Measurements from ENCODE around the gene RIPOR2.
"Not testable (repeated sequence)": the region's sequence is repeated elsewhere in the genome, so short reads cannot be mapped to it uniquely, and the experiment has no call there.

Gene RIPOR2

GRCh38 chr6:24924580-24925356 lies 11.0 kb downstream of the RIPOR2 start:
- no peak for DNase-seq

GRCh38 chr6:24923885-24924401 lies 11.8 kb downstream of the RIPOR2 start:
- DNase-seq: no peak

DNA sequence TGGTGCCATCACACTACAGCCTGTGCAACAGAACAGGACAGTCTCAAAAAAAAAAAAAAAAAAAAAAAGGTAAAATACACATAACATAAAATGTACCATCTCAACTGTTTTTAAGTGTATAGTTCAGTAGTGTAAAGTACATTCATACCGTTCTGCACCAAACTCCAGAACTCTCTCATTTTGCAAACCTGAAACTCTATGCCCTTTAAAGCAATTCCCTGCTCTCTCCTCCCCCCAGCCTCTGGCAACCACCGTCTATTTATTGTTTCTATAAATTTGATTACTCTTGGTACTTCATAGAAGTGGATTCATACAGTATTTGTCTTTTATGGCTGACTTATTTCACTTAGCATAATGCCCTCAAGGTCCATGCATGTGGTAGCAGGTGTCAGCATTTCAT lies 12.9 kb downstream of the RIPOR2 start:
- no peak for DNase-seq

- no peak for DNase-seq
Observed at GRCh38 chr6:24922170-24922569, 13.6 kb downstream of the RIPOR2 start.

DNA sequence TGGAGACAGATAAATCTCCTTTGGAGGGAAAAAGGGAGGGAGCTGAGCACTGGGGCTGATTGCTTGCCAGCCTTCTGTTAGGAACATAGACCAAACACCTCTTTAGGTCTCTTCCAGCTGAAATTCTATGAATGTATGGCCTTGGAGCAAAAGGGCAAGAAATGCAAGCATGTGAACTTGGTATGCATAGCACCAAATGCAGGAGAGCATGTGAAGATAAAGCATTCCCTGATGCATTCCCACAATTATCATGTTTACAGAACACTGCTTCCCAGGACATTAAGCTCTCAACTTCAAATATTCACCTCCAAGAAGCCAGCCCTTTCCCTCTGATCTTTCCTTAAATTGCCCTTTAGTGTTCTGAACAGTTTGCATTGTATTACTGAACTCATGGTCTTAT lies 15.6 kb downstream of the RIPOR2 start:
- DNase-seq: no peak

GRCh38 chr6:24919056-24919892 lies 16.5 kb downstream of the RIPOR2 start:
- DNase-seq: peak; percentile 73

GRCh38 chr6:24918641-24919055 lies 17.1 kb downstream of the RIPOR2 start:
- no peak for DNase-seq

GRCh38 chr6:24916496-24916895 lies 19.3 kb downstream of the RIPOR2 start:
- no peak for DNase-seq

GRCh38 chr6:24915641-24916040 lies 20.1 kb downstream of the RIPOR2 start:
- no peak for DNase-seq

DNA sequence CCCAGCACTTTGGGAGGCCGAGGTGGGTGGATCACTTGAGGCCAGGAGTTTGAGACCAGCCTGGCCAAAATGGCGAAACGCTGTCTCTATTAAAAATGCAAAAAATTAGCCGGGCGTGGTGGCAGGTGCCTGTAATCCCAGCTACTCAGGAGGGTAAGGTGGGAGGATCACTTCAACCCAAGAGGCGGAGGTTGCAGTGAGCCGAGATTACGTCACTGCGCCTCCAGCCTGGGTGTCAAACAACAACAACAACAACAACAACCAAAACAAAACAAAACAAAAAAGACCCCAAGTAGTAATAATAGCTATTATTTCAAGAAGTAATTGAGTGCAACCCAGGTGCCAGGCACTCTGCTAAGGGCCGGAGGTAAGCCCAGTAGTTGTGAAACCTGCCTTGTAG lies 21.7 kb downstream of the RIPOR2 start:
- not testable (repeated sequence) for DNase-seq

DNA sequence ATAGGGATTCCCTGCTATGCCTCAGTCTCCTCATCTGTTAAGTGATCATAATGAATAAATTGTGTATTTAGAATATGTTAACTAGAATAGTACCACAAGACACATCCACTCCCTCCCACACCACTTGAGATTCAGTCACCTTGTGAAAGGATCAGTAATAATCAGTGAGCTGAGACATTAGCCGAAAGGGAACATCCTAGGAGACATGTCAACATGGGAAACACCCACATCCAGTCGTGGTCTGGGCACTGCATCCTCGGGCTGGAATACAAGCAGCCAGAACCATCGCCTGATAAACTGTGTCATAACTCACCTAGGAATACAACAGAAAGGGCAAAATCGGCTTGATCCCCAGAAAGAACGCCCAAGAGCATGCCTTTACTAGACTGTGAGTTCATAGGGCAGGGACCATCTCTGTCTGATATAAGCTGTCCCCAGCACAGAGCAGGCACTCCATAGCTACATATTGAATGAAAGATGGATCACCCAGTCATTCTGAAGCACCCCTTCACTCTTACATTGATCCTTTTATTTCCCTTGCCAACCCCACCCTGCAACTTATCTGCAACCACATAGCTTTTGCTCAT lies 23.9 kb downstream of the RIPOR2 start:
- no peak for DNase-seq

DNA sequence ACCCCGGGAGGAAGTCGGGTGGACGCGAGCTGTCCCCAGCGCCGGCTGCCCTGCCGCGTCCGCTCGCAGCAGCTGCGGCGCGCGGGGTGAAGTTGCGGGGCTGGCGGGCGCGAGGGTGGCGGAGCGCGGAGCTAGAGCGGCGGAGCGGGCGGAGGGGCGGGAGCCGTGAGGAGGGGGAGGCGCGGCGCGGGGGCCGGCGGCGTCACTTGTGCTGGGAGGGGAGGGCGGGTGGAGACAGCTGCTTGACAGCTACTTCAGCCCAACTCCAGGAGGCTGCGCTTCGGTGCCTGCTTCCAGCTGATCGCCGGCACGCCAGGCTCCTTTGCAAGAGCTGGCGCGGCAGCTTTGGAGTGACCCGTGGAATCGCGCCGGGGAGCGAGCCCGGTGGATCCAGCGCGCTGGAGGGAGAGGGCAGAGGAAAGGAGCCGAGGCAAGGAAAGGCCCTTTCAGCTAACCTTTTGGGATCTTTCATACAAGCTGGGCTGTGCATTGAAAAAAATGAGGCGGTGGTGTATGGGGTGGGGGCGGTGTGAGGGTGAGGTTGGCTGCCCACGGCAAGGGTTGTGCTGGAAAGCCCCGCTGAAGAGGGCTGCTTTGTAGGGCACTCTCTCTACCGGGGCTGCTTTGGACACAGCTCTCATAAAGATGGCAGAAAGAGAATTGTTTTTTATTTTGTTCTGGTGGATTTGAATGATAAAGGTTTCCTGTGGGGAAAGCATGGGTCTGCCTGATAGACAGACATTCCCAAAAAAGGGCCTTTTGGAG lies 24.6 kb downstream of the RIPOR2 start:
- DNase-seq: peak; percentile 61

- no peak for DNase-seq
Observed at GRCh38 chr6:24910331-24910960, 25.3 kb downstream of the RIPOR2 start.

DNA sequence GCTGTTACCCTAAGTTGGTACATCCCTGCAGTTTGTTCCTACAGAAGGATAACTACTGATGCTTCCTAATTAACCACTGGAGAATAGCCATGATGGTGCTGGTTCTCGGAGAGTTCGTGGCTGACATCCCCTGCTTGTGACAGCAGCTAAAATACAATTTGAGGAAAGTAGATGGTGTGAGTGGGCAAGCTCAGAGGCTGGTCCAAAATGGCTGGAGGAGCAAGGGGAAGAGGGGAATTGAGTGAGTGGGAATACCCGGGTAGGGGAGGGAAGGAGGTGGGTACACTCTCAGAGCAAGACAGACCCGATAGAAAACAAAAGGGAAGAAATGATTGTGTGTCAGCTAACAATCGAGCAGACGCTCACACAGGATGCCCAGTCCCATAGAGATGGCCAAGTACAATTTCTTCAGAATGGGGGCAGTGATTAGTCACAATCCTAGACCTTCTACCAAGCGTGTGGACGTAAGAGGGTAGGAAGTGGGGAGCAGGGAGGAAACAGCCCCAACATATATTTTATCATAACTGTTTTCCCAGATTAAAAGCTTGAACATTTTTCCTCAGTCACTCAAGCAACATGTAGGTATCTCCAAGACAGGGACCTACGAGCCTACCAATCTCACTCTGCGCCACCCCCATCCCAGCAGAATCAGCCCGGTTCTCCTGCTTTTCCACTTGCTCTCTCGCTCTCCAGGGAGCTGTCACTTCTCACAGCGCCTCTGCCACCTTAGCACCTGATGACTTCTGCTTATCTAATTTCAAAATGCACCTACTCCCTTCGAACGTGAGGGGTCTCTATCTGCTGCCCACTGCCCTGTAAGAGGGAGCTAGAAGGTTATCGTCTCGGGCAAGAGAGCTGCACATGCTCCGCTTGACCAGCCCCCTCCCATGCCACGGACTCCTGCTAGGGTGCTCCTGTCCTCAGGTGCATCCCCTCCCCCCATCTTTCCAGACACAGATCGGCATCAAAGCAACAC lies 26.2 kb downstream of the RIPOR2 start:
- no peak for DNase-seq

DNA sequence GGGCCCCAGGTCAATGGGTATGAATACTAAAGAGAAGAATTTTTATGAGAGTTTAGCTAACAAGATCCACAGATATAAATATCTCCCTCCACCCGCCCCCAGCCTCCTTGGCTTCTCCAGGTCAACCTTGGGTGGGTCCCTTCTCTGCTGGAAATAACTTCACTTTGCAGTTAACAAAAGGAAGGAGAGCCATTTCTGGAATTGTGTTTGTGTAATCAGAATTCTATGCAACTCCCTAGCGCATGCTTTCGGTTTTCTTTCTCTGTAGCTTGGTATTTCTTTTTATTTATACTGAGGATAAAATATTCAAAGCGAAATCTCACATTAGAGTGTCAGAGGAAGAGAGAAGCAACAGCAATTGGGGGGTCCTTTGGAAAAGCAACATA lies 27.1 kb downstream of the RIPOR2 start:
- no peak for DNase-seq

DNA sequence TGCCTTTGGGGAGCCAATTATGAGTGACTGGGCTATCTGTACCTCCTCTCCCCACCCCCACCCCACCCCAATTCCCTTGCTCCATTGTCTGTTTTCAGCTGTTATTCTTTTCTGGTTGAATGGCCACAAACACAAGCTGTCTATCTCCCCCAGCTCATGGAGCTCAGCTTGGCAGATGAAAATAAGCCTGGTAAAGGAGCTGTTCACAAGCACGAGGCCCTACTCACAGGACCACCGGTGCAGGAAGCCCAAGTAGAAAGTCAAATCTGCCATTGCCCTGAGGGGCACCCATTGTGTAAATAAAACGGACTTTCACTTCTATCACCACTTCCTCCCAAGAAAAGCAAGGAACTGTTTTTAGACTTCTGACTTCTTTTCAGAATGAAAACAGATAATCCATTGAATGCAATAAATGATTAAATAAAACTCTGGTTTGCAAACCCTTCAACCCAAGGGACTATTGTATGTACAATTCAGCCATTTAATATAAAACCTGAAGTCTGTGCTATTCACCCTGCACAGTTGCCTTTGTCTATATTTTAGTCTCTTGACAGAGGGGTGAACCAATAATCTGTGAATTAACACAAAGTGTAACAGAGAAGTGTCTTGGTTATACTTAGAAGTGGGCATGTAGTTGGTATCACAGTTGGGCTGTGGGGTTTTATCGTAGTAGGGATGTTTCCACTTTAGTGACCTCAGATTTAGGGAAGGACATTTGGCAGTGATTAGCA lies 27.7 kb downstream of the RIPOR2 start:
- no peak for DNase-seq

- no peak for DNase-seq
Observed at GRCh38 chr6:24906314-24906713, 29.4 kb downstream of the RIPOR2 start.

DNA sequence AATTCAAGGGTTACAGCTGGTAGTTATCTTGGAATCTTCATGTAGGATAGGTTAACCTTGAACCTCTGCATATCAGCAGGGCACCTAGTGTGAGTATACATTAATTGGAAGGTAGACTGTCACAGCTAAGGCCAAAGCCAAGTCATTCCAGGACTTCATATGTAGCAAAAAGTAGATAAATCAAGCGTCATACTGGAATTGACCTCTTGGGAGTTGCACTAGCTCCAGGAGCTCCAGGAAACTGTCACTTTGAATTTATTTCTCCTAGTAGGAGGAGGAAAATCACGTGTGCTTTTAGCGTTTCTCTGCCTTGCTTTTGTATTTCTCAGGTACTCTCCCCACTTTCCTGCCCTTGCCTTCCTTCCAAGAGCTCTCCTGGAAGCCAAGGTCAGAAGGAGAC lies 30.3 kb downstream of the RIPOR2 start:
- DNase-seq: no peak

- DNase-seq: no peak
Observed at GRCh38 chr6:24903681-24904080, 32.1 kb downstream of the RIPOR2 start.

DNA sequence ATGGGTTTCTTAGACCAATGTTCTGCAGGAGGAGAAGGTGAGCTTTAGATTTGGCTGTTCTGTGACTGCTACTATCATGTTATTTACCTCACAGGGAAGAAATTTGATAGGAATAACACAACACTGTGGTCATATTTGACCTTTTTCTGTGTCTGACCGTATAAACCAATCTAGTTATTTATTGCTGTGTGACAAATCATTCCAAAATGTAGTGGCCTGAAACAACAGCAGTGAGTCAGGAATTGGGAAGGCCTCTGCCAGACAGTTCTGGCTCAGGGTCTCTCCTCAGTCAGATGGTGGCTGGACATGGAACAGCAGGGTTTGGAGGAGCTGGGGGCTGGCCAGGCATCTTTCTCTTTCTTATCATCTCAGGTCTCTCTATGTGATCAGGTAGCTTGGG lies 33.0 kb downstream of the RIPOR2 start:
- DNase-seq: no peak
